H1 (cell line): ENCODE results near the gene LONP2. TPM values are rescaled to one million over a fixed set of nuclear protein-coding genes. Genes with fewer than 3 reads are reported as not detected.

ENCODE experiments used
- CTCF ChIA-PET: fragments of 300-600 bp; sonication (Branson Sonifier 250); formaldehyde crosslinking; loops from one replicate; lab custom pipeline; 2021; ENCODE audit not compliant: partially characterized antibody; lab: Charles Lee
- POLR2A ChIA-PET: fragments of 300-600 bp; sonication (Branson Sonifier 250); formaldehyde crosslinking; loops from one replicate; lab custom pipeline; 2021; ENCODE audit warnings: inconsistent platforms; ENCODE audit not compliant: partially characterized antibody; lab: Charles Lee
- DNase-seq, 2 experiments: peaks; one replicate each; pipeline versions ENCODE4 v3.0.0 to v3.0.0-alpha.2; 2010 to 2022; ENCODE audit warnings: low spot score in 2 of 2, low read depth in 1 of 2, mixed read lengths in 1 of 2
- FAIRE-seq: peaks from 2 replicates; lab custom pipeline; 2011; peaks lifted over from hg19 to GRCh38; lab: Jason Lieb, UNC
- H2AFZ ChIP-seq: 2 replicates; pipeline ENCODE4 v1.8.1; 2012; ENCODE audit warnings: low read length, inconsistent platforms
- H2AK5ac ChIP-seq: 2 replicates; pipeline ENCODE4 v1.6.1; 2013; ENCODE audit warnings: low read depth, low read length
- H2BK120ac ChIP-seq: replicated peaks from 2 replicates; pipeline ENCODE3; 2013; ENCODE audit warnings: low read depth, low read length, inconsistent platforms
- H2BK12ac ChIP-seq: 2 replicates; pipeline ENCODE4 v1.6.1; 2013; ENCODE audit warnings: low read depth, low read length
- H2BK15ac ChIP-seq: 2 replicates; pipeline ENCODE4 v1.6.1; 2013; ENCODE audit warnings: low read length
- H2BK20ac ChIP-seq: 2 replicates; pipeline ENCODE4 v1.6.1; 2013; ENCODE audit warnings: low read length
- H2BK5ac ChIP-seq: 2 replicates; pipeline ENCODE4 v1.6.1; 2013; ENCODE audit warnings: low read depth, low read length
- H3K14ac ChIP-seq: 2 replicates; pipeline ENCODE4 v1.6.1; 2013; ENCODE audit warnings: inconsistent platforms; ENCODE audit not compliant: insufficient read length
- H3K18ac ChIP-seq: 2 replicates; pipeline ENCODE4 v1.6.1; 2013; ENCODE audit warnings: low read length; ENCODE audit errors: extremely low read depth
- H3K23ac ChIP-seq: 2 replicates; pipeline ENCODE4 v1.6.1; 2013; ENCODE audit warnings: inconsistent platforms; ENCODE audit not compliant: insufficient read length
- H3K23me2 ChIP-seq: 2 replicates; pipeline ENCODE4 v1.6.1; 2013; ENCODE audit warnings: low read depth, low read length
- H3K27ac ChIP-seq: 2 replicates; pipeline ENCODE4 v1.6.1; 2011; ENCODE audit warnings: low read depth, low read length, inconsistent platforms
- H3K27me3 ChIP-seq, 4 experiments: replicated peaks in 1 of 4; 1 replicate in 1 of 4; 2 replicates in 3 of 4; pipeline versions ENCODE4 v1.6.1 to v1.8.1; 2011 to 2013; ENCODE audit warnings: low read length in 3 of 4, mild to moderate bottlenecking in 3 of 4, inconsistent platforms in 2 of 4, mixed read lengths in 2 of 4, moderate library complexity in 1 of 4; ENCODE audit not compliant: control insufficient read depth in 3 of 4, insufficient read depth in 3 of 4; ENCODE audit errors: extremely low read depth in 1 of 4
- H3K36me3 ChIP-seq, 4 experiments: 2 replicates each; pipeline versions ENCODE4 v1.6.1 to v1.8.1; 2011 to 2013; ENCODE audit warnings: mild to moderate bottlenecking in 4 of 4, low read length in 3 of 4, moderate library complexity in 2 of 4, control low read depth in 1 of 4, inconsistent platforms in 1 of 4; ENCODE audit not compliant: insufficient read depth in 4 of 4, control insufficient read depth in 2 of 4
- H3K4ac ChIP-seq: replicated peaks from 2 replicates; pipeline ENCODE3; 2013; ENCODE audit warnings: low read length, low read depth, mixed read lengths, inconsistent platforms; ENCODE audit not compliant: insufficient read length
- H3K4me1 ChIP-seq, 4 experiments: replicated peaks in 1 of 4; 1 replicate in 1 of 4; 2 replicates in 3 of 4; pipeline versions ENCODE4 v1.6.1 to v1.8.1; 2011 to 2013; ENCODE audit warnings: low read length in 3 of 4, inconsistent platforms in 2 of 4, mixed read lengths in 1 of 4; ENCODE audit not compliant: insufficient read depth in 4 of 4, control insufficient read depth in 3 of 4
- H3K4me2 ChIP-seq, 2 experiments: 2 replicates each; pipeline versions ENCODE4 v1.6.1 to v1.8.1; 2011 to 2013; ENCODE audit warnings: low read depth in 2 of 2, low read length in 2 of 2, control low read depth in 1 of 2, inconsistent platforms in 1 of 2, mild to moderate bottlenecking in 1 of 2; ENCODE audit not compliant: insufficient read depth in 1 of 2
- H3K4me3 ChIP-seq, 4 experiments: fragments of 200-600, 300-600 bp in 1 of 4; sonication (generic), shearing (Covaris generic), sonication (Bioruptor Twin) in 1 of 4; 2 replicates each; pipeline versions ENCODE4 v1.5.1 to v1.8.1; 2011 to 2016; ENCODE audit warnings: low read length in 4 of 4, low read depth in 3 of 4, control low read depth in 2 of 4, inconsistent platforms in 2 of 4, mild to moderate bottlenecking in 2 of 4, mixed read lengths in 1 of 4, moderate library complexity in 1 of 4; ENCODE audit not compliant: insufficient read depth in 2 of 4; ENCODE audit errors: extremely low read depth in 1 of 4
- H3K56ac ChIP-seq: replicated peaks from 2 replicates; pipeline ENCODE3; 2013; ENCODE audit warnings: low read depth, mild to moderate bottlenecking, mixed read lengths, low read length, inconsistent platforms; ENCODE audit not compliant: insufficient read length
- H3K79me1 ChIP-seq: 2 replicates; pipeline ENCODE4 v1.6.1; 2013; ENCODE audit warnings: low read depth, low read length, control low read depth
- H3K79me2 ChIP-seq, 2 experiments: 2 replicates each; pipeline versions ENCODE4 v1.6.1 to v1.8.1; 2012 to 2013; ENCODE audit warnings: low read length in 2 of 2, mild to moderate bottlenecking in 2 of 2, inconsistent platforms in 1 of 2; ENCODE audit not compliant: insufficient read depth in 2 of 2, control insufficient read depth in 1 of 2
- H3K9ac ChIP-seq, 4 experiments: replicated peaks in 1 of 4; 1 replicate in 1 of 4; 2 replicates in 3 of 4; pipeline versions ENCODE4 v1.6.1 to v1.8.1; 2011 to 2013; ENCODE audit warnings: low read depth in 3 of 4, low read length in 3 of 4, control low read depth in 2 of 4, mild to moderate bottlenecking in 2 of 4, moderate library complexity in 2 of 4, inconsistent platforms in 1 of 4; ENCODE audit errors: extremely low read depth in 1 of 4
- H3K9me3 ChIP-seq, 2 experiments: 2 replicates each; pipeline versions ENCODE4 v1.6.1 to v1.8.1; 2012 to 2013; ENCODE audit warnings: mild to moderate bottlenecking in 2 of 2, moderate library complexity in 2 of 2, control low read depth in 1 of 2, inconsistent platforms in 1 of 2, low read depth in 1 of 2, low read length in 1 of 2, mixed read lengths in 1 of 2; ENCODE audit not compliant: insufficient read depth in 2 of 2
- H4K20me1 ChIP-seq, 2 experiments: replicated peaks in 1 of 2; 2 replicates each; pipeline versions ENCODE3 to v1.8.1; 2011 to 2013; ENCODE audit warnings: inconsistent platforms in 2 of 2, low read length in 2 of 2, mild to moderate bottlenecking in 1 of 2; ENCODE audit not compliant: insufficient read depth in 2 of 2, control insufficient read depth in 1 of 2
- H4K5ac ChIP-seq: 2 replicates; pipeline ENCODE4 v1.6.1; 2013; ENCODE audit warnings: low read length, low read depth, mixed read lengths, inconsistent platforms; ENCODE audit not compliant: insufficient read length
- H4K8ac ChIP-seq: 2 replicates; pipeline ENCODE4 v1.8.0; 2013; ENCODE audit warnings: mild to moderate bottlenecking, moderate library complexity, low read length, inconsistent platforms; ENCODE audit not compliant: insufficient read depth; ENCODE audit errors: extremely low read depth
- H4K91ac ChIP-seq: replicated peaks from 2 replicates; pipeline ENCODE3; 2013; ENCODE audit warnings: low read length, mixed read lengths, inconsistent platforms; ENCODE audit not compliant: insufficient read length
- CBX8 ChIP-seq: fragments of 300-800, 300-1000 bp; sonication (generic); IDR thresholded peaks from 2 replicates; pipeline ENCODE4 v1.7.1; 2016; ENCODE audit warnings: low read depth, low read length, borderline replicate concordance
- CHD2 ChIP-seq: IDR thresholded peaks from 2 replicates; pipeline ENCODE4 v1.6.1; 2012; ENCODE audit warnings: low read length, improper control_type of control experiment
- CTBP2 ChIP-seq: IDR thresholded peaks from 2 replicates; pipeline ENCODE4 v1.7.0; 2011; ENCODE audit warnings: borderline replicate concordance, mild to moderate bottlenecking, moderate library complexity, mixed read lengths, low read length; ENCODE audit not compliant: insufficient read depth, insufficient read length
- FOSL1 ChIP-seq: IDR thresholded peaks from 2 replicates; pipeline ENCODE4 v1.6.1; 2011; ENCODE audit warnings: mild to moderate bottlenecking, low read depth, low read length, moderate library complexity; ENCODE audit not compliant: insufficient read depth
- GABPA ChIP-seq: IDR thresholded peaks from 2 replicates; pipeline ENCODE4 v1.6.1; 2011; ENCODE audit warnings: mild to moderate bottlenecking, low read length, moderate library complexity, borderline replicate concordance; ENCODE audit not compliant: insufficient read depth
- MAX ChIP-seq: IDR thresholded peaks from 2 replicates; pipeline ENCODE4 v1.6.1; 2012; ENCODE audit warnings: inconsistent platforms
- NRF1 ChIP-seq: IDR thresholded peaks from 2 replicates; pipeline ENCODE4 v1.6.1; 2011; ENCODE audit warnings: mild to moderate bottlenecking, low read depth, low read length, improper control_type of control experiment
- PHF8 ChIP-seq: fragments of 200-600 bp; sonication (generic); conservative IDR thresholded peaks from 2 replicates; pipeline ENCODE4 v1.7.1; 2012; ENCODE audit warnings: low read depth, mild to moderate bottlenecking, inconsistent platforms, low read length, moderate library complexity
- RBBP5 ChIP-seq: IDR thresholded peaks from 2 replicates; pipeline ENCODE4 v1.7.1; 2012; ENCODE audit warnings: low read depth, mild to moderate bottlenecking, inconsistent platforms, low read length, moderate library complexity, borderline replicate concordance
- SP1 ChIP-seq: IDR thresholded peaks from 2 replicates; pipeline ENCODE4 v1.6.1; 2011; ENCODE audit warnings: low read depth, low read length
- SP4 ChIP-seq: IDR thresholded peaks from 2 replicates; pipeline ENCODE4 v1.6.1; 2012; ENCODE audit warnings: low read length, inconsistent platforms
- SUZ12 ChIP-seq: fragments of 200-600 bp; sonication (generic); IDR thresholded peaks from 2 replicates; pipeline ENCODE4 v1.6.1; 2012; ENCODE audit warnings: mild to moderate bottlenecking, inconsistent platforms, low read length, moderate library complexity, mixed read lengths
- TEAD4 ChIP-seq: IDR thresholded peaks from 2 replicates; pipeline ENCODE4 v1.6.1; 2012; ENCODE audit warnings: low read depth, low read length, inconsistent platforms, mixed read lengths
- WGBS, 2 experiments: shearing (Covaris generic) in 1 of 2; methylation state at CpG; one replicate each; pipeline versions ENCODE4 v1.1.6 to v1.1.7; 2013 to 2015; ENCODE audit warnings: low lambda C conversion rate in 2 of 2, mixed read lengths in 2 of 2, inconsistent platforms in 1 of 2, low coverage in 1 of 2, missing lambda C conversion rate in 1 of 2; ENCODE audit not compliant: insufficient replicate concordance in 2 of 2, insufficient coverage in 1 of 2, insufficient read length in 1 of 2; ENCODE audit errors: extremely low coverage in 1 of 2, missing lambda C conversion rate in 1 of 2; 5-methylcytosine and 5-hydroxymethylcytosine counted together
- polyA plus RNA-seq, 7 experiments: library from polyadenylated mRNA; depleted of rRNA in 3 of 7; stranded (reverse) in 5 of 7; unstranded in 2 of 7; fragments of >200 nt in 5 of 7; fragments of 200-250 nt in 2 of 7; gene quantifications; 1 replicate in 5 of 7; 2 replicates in 1 of 7; 4 replicates in 1 of 7; pipeline versions ENCODE4 v1.2.1 to v1.2.3, GENCODE V29; 2011 to 2013; ENCODE audit warnings: missing spikeins in 2 of 7, mixed read lengths in 2 of 7
- total RNA-seq: library from RNA; stranded (reverse); fragmentation: NEBNext Ultra II Directional; extraction: Animal tissue kit (Norgen Biotek cat#: 25700); gene quantifications from 2 replicates; pipeline ENCODE4 v1.2.1, GENCODE V29; 2021

The LONP2 gene
- total and polyA plus RNA-seq, 2 of the 8 experiments (the other 6 are each of a cell fraction or from before 2014, with no cell fraction given): 8.1 to 23.1 TPM

- peaks cover 13% of the 10 kb centered on the region for H3K79me1 ChIP-seq
- H3K23ac ChIP-seq: no peak overlapping the region
- no peak overlapping the region for H3K4me2 ChIP-seq
- H3K4me3 ChIP-seq: no peak overlapping the region
- H3K9ac ChIP-seq: no peak overlapping the region
- H2AFZ ChIP-seq: no peak overlapping the region
- H2BK120ac ChIP-seq: no peak overlapping the region
- no peak overlapping the region for H4K5ac ChIP-seq
- H4K91ac ChIP-seq: no peak overlapping the region
- peaks cover 0 to 6% (median 3%) of the 10 kb centered on the region in 4 experiments; a peak in 3 of 7 replicates for H3K4me1 ChIP-seq
- no peak overlapping the region for H3K56ac ChIP-seq
- no peak overlapping the region for H2BK12ac ChIP-seq
- no peak overlapping the region for H2AK5ac ChIP-seq
- whole genome bisulfite sequencing, 2 experiments: 92% methylated on average over 2 of the region's 2 CpGs; no CpG with 5 or more reads in 1 of the 2 experiments
- no peak for DNase-seq
- H3K23me2 ChIP-seq: no peaks in the 10 kb centered on the region
- no peak overlapping the region for H3K4ac ChIP-seq
- POLR2A ChIA-PET: interaction anchor here (0.6 to 1.8 kb wide), 6 partner anchors 10 to 127 kb away, joined by 3 to 8 read pairs (median 3); partner anchors contain the start of gene SIAH1
- no peak overlapping the region for H2BK15ac ChIP-seq
- CTCF ChIA-PET: interaction anchor here (2.3 kb wide), 1 partner anchor 166 kb away, joined by 12 read pairs; no protein-coding TSS in a partner anchor
- H3K36me3 ChIP-seq: peaks cover 0 to 13% (median 1%) of the 10 kb centered on the region in 4 experiments; a peak in 3 of 8 replicates
- H3K27me3 ChIP-seq: no peaks in the 10 kb centered on the region
- no peaks in the 10 kb centered on the region for H3K9me3 ChIP-seq
- no peak overlapping the region for H2BK5ac ChIP-seq
- H3K18ac ChIP-seq: no peak overlapping the region
- peaks cover 30 to 87% of the 10 kb centered on the region in 2 experiments for H3K79me2 ChIP-seq
- no peak overlapping the region for H3K14ac ChIP-seq
- H4K8ac ChIP-seq: no peak overlapping the region
- H2BK20ac ChIP-seq: no peak overlapping the region
- H4K20me1 ChIP-seq: peaks cover 9 to 20% of the 10 kb centered on the region in 2 experiments
- no peak overlapping the region for H3K27ac ChIP-seq
- FAIRE-seq: no peak
- TF ChIP-seq CTBP2: no peak
- TF ChIP-seq MAX: no peak
- no peak for TF ChIP-seq RBBP5
- no peak for TF ChIP-seq CBX8
- TF ChIP-seq SP1: no peak
- no peak for TF ChIP-seq SP4
- no peak for TF ChIP-seq FOSL1
- TF ChIP-seq SUZ12: no peak
- TF ChIP-seq CHD2: no peak
- no peak for TF ChIP-seq PHF8
- TF ChIP-seq TEAD4: no peak
- no peak for TF ChIP-seq GABPA
- no peak for TF ChIP-seq NRF1
Observed at GRCh38 chr16:48359983-48360382, 115.9 kb downstream of the LONP2 start.
